GM12873 (cell line): ENCODE data around the gene MRPL10.

Experiments used
- TF ChIP-seq, protein P1 (sequence below): IDR thresholded peaks from 2 replicates; pipeline ENCODE4 v1.5.1; 2012; ENCODE audit warnings: low read depth, mild to moderate bottlenecking, moderate library complexity, low read length, control low read depth; ENCODE audit not compliant: insufficient read depth; ENCODE audit errors: missing control alignments

Gene MRPL10

GRCh38 chr17:47821424-47822391 is 9.6 kb downstream of the MRPL10 start, which contains the start of gene OSBPL7:
Gene OSBPL7 (minus strand): TSS chr17:47821794. CDS start chr17:47820278, 1,516 bp downstream.
- TF ChIP-seq, protein P1, sequence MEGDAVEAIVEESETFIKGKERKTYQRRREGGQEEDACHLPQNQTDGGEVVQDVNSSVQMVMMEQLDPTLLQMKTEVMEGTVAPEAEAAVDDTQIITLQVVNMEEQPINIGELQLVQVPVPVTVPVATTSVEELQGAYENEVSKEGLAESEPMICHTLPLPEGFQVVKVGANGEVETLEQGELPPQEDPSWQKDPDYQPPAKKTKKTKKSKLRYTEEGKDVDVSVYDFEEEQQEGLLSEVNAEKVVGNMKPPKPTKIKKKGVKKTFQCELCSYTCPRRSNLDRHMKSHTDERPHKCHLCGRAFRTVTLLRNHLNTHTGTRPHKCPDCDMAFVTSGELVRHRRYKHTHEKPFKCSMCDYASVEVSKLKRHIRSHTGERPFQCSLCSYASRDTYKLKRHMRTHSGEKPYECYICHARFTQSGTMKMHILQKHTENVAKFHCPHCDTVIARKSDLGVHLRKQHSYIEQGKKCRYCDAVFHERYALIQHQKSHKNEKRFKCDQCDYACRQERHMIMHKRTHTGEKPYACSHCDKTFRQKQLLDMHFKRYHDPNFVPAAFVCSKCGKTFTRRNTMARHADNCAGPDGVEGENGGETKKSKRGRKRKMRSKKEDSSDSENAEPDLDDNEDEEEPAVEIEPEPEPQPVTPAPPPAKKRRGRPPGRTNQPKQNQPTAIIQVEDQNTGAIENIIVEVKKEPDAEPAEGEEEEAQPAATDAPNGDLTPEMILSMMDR, result peak; percentile 7

- TF ChIP-seq, protein P1, result no peak
Measured at GRCh38 chr17:47821031-47821423, 10.3 kb downstream of the MRPL10 start.

DNA sequence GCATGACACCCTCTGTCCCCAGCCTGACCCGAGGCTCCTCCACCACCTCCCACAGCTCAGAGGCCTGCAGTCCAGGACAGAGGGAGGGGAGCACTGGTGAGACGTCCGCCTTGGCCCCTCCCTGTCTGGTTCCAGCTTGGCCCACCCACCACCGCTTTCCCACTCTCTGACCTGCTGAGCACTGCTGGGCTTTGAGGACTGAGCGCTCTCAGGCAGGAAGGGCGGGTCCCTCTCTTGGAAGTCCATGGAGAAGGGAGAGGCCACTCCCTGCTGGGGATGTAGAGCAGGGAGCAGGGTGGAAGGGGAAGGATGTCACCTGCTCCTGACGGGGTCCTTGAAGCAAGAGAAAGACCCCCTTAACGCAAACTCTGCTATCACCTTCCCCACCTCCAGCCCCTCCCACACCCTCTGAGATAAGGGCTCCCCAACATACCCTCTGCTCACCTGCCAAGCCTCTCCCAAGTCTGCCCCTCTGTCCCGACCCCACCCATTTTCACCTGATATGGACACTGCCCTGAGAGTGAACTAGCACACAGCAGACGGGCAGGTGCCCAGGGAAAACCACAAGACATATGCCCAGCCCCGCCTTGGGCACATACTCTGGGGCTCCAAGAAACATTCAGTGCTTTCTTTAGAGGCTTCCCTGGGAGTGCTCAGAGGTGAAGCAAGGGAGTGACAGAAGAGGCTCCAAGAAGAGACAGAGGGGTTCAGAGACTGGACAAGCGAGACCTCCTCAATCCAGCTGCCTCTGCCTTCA is 11.1 kb downstream of the MRPL10 start:
- TF ChIP-seq, protein P1, result no peak

- TF ChIP-seq, protein P1, result no peak
Measured at GRCh38 chr17:47819475-47819874, 11.9 kb downstream of the MRPL10 start.

- TF ChIP-seq, protein P1, result no peak
Measured at GRCh38 chr17:47818002-47818695, 13.2 kb downstream of the MRPL10 start.

GRCh38 chr17:47816947-47817346 is 14.4 kb downstream of the MRPL10 start:
- TF ChIP-seq, protein P1, result no peak

GRCh38 chr17:47816111-47816735 is 15.1 kb downstream of the MRPL10 start:
- TF ChIP-seq, protein P1, result no peak
